GM15510 (cell line): ENCODE results near the gene COL19A1.

Experiments
- POLR2A ChIP-seq: IDR thresholded peaks from 3 replicates; pipeline ENCODE4 v1.6.1; 2011; ENCODE audit warnings: borderline replicate concordance; ENCODE audit not compliant: insufficient read length; ENCODE audit errors: extremely low read depth

The COL19A1 gene

DNA sequence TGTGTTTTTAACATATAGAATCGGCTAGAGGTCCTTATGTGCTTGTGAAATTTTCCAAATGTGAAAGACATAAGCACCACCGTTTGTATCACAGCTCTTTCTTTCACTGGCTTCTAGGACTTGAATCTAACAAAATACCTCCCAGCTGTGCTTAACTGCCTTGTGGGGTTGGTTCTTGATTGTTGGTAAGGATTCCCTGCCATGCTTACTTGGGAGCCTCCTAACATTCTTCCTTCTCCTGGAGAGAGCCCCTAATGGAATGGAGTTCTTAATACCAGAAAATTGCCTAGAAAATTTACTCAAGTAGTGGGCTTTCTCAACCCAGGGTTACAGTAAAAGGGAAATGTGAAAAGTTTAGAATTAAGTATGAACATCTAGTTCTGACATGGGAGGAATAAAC is 121.2 kb downstream of the COL19A1 start:
- no peak for TF ChIP-seq POLR2A

DNA sequence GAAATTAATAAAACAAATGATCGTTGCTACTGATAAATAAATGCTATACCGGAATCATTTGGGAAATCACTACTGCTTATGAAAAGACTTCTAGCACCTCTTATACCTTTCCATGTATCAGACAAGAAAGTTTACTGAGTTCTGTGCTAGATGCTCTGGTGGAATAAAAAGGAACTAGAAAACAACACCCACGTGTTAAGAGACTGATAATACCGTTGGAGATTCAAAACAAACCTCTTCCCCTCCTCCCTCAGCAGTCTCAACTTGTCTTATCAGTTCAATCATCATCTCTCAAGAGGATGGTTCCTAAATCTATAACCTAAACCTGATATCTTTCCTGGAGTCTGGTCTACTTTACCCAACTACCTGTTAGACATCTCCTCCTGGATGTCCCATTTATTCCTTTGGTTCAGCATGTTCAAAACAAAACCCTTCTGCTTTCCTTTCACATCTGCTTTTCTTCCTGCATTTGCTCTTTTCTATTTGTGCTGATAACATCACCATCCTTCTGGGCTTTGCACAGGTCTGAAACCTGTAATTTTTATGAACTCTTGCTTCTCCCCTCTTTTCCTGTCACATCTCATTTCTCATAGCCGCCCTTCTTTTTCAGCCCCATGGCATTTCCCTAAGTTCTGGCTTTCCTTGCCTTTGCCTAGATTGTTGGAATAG is 122.2 kb downstream of the COL19A1 start:
- TF ChIP-seq POLR2A: no peak

GRCh38 chr6:69994251-69994650 is 127.9 kb downstream of the COL19A1 start:
- no peak for TF ChIP-seq POLR2A

DNA sequence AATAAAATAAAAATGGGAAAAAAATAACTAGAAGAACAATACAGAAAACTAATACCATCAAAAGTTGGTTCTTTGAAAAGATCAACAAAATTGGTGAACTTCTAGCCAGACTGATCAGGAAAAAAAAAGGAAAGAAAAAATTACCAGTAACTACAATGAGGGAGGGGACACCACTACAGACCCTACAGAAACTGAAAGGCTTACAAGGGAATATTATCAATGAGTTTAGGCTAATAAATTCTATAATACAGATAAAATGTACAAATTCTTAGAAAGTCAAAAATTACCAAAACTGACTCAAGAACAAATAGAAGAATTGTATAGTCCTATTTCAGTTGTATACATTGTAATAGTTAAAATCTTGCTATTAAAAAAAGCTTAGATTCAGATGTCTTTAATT is 141.8 kb downstream of the COL19A1 start:
- TF ChIP-seq POLR2A: no peak

DNA sequence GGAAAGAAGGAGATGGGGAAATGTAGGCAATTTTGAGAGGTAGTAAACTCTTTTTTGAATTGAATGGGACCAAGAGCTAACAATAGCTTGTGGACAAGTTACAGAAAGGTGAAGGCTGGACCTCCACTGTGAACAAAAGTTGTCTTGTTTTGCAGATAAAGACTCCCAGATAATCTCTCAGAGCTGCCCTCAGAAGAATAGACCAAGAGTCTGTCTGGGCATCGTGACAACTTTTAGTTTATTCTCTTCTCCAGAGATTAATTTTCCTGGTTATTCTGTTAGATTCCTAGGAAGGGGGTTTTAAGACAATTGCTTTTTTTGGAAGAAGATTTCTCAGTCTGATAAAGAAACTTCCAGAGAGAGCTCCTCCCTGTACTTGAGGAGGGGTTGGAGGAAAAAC is 161.9 kb downstream of the COL19A1 start:
- no peak for TF ChIP-seq POLR2A

DNA sequence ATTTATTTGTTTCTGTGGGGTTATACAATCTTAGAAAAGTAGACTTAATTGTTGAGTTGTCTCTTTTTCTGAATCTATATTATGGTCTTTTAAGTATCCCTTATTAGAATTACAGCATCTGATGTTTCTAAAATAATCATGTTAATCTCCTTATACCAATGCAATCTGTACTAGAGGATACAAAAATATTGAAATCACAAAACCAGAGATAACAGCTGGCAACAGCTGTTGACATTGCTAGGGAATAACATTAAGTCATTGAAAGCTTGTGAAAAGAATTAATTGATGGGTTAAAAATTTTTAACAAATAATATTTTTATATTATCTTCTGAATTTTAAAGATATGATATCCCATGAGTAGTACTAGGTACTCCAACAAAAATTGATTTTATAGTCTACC is 162.6 kb downstream of the COL19A1 start:
- TF ChIP-seq POLR2A: no peak

DNA sequence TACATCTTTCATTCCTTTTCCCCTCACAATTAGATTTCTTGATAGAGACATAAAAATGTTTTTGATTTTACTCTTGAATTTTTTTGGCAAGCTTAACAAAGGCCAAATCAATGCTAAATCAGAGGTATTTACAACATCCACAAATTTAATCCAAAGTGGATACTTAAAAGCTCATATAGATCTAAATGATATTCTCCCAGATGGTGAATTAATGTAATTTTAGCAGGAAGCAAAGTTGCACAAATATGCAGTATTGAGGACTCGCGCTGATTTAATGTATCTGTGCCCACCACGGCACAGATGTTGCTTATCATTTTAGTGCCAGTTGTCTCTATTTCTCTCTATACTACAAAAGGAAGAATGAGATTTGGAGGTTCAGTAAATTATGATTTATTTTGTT is 167.4 kb downstream of the COL19A1 start:
- no peak for TF ChIP-seq POLR2A

GRCh38 chr6:70037445-70037844 is 171.1 kb downstream of the COL19A1 start:
- TF ChIP-seq POLR2A: no peak

DNA sequence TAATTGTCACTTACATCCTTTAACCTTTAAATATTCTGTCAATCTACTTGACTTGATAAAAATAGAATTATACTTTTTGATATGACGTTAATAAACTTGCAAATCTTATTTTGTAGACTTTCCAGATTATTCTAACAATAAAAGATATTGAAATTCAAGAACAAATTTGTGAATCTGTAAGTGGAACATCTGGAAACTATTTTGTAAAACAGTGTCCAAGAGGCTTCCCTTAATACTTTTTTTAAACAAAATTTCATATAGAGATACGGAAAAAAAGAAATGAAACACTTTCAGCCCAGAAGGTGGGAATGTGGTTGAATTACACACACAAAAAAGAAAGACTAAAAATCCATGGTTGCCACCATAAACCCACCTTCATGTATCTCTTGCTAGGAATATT is 174.4 kb downstream of the COL19A1 start:
- no peak for TF ChIP-seq POLR2A

DNA sequence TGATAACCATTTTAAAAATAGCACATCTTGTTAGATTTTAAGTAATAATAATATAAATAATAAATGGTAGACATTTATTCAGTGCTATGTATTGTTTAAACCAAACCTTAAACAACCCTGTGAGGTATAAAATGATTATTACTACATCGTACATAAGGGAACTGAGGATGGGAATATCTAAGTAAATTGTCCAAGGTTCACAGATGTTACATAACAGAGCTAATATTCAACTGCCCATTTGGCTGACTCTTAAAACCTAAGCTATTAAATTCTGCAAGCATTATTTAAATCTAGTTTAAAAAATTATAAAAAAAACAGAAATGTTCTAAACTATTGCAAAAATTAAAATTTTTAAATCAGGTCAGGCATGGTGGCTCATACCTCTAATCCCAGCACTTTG is 175.1 kb downstream of the COL19A1 start:
- TF ChIP-seq POLR2A: no peak

DNA sequence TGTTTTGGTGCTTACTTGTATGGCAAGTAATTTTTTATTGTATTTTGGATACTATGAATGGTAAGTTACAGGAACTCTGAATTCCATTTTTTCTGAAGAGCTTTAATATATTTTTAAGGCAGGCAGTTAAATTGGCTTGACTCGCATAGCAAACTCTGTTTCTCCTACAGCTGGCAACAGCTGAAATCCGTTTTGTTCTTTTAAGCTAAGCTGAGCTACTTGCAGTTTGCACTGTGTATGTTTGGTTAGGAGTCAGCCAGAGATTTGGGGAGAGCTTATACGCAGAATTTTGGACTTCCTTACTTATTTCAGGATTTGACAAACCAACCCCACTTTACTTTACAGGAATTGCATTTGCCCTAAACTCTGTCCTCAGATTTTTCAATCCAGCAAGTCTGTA is 179.1 kb downstream of the COL19A1 start:
- TF ChIP-seq POLR2A: no peak

DNA sequence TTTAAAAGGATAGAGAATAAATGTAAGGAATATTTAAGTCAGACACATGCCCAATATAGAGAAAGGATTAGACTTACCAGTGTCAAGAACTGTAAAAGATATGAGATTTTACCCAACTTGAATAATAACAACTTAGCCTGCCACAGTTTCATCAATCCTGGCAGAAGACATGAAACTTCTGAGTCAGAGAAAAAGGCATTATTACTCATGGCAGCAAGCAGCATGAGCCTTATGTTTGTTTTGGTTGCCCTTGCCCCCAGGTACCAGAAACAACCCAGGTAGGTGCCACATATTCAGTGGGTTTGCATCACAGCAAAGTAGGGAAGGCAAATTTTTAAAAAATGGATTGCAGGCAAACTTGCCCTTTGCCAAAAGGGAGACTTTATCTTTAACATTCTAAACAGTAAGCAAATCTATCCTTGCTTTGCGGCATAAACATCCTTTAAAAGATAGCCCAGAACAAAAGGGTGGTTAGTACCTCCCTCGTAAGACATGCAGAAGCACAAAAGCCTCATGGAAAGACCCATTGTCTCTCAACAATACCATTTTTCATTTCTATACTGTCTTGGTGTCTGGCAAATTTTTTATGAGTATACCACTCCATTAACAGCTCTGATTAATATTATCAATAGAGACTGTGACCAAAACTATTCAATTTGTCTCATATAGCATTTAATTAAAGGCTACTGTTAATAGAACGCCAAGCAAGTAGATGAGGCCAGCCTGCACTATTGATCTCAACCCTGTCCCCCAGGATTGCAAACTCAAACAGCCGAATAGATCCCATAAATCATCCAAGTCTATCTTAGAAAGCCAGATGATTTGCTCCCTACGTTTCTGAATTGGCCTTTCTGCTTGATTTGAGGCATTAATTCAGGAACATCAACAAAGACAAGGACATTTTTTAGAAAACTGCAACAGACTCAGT is 185.1 kb downstream of the COL19A1 start:
- no peak for TF ChIP-seq POLR2A

GRCh38 chr6:70059039-70059719 is 192.8 kb downstream of the COL19A1 start:
- no peak for TF ChIP-seq POLR2A

DNA sequence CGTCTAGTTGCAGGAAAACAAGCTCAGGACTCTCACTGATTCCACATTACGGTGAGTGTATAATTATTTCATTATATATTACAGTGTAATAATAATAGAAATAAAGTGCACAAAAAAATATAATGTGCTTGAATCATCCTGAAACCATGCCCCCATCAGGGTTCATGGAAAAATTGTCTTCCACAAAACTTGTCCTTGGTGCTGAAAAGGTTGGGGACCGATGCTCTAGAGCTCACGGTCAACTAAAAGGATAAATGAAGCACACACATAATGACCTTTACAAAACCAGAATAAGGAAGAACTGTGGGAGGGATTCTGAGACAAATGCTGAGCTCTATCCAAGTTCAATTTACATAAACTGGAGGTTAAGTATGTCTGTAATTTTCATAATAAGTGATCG is 194.3 kb downstream of the COL19A1 start:
- no peak for TF ChIP-seq POLR2A

DNA sequence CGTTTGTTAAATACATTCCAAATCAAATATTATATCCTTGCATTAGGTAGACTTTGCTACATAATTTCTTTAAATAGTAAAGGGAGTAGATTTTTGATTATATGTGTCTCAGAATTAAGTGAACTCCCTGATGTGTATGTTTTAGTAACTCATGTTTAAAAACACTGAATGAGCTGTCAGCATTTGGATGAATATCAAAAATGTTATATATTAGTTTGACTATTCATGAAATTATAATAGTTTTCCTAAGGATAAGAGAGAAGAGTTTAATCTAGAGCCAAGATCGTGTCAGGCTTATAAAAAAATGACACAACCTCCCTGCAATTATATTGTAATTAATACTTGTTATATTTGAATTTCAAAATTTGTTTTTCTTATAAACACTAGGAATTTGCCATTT is 195.2 kb downstream of the COL19A1 start:
- no peak for TF ChIP-seq POLR2A
